Skeletal muscle tissue (tissue), 4 donors: ENCODE results near the gene XPO6. TPM values are rescaled to one million over a fixed set of nuclear protein-coding genes. Genes with fewer than 3 reads are reported as not detected.
"Not testable (repeated sequence)": the region's sequence is repeated elsewhere in the genome, so short reads cannot be mapped to it uniquely, and the experiment has no call there.

Experiments used
- H3K27ac ChIP-seq: one replicate; pipeline ENCODE4 v1.7.0; 2013; ENCODE audit warnings: mild to moderate bottlenecking, low read depth, low read length, inconsistent platforms
- H3K27me3 ChIP-seq, 3 donors: one replicate each; pipeline ENCODE4 v1.7.0; 2013; ENCODE audit warnings: low read length in 3 of 3; ENCODE audit not compliant: control insufficient read depth in 3 of 3, insufficient read depth in 3 of 3
- H3K36me3 ChIP-seq, 3 donors: one replicate each; pipeline ENCODE4 v1.7.0; 2013; ENCODE audit warnings: low read length in 3 of 3; ENCODE audit not compliant: control insufficient read depth in 3 of 3, insufficient read depth in 3 of 3
- H3K4me1 ChIP-seq, 3 donors: one replicate each; pipeline ENCODE4 v1.7.0; 2013; ENCODE audit warnings: low read length in 3 of 3, mild to moderate bottlenecking in 3 of 3; ENCODE audit not compliant: control insufficient read depth in 3 of 3, insufficient read depth in 3 of 3
- H3K4me3 ChIP-seq, 3 donors: one replicate each; pipeline ENCODE4 v1.7.0; 2013; ENCODE audit warnings: low read length in 3 of 3
- H3K9ac ChIP-seq, 3 donors: one replicate each; pipeline ENCODE4 v1.7.0; 2013; ENCODE audit warnings: low read length in 3 of 3, mild to moderate bottlenecking in 3 of 3, moderate library complexity in 2 of 3, low read depth in 1 of 3
- H3K9me3 ChIP-seq, 3 donors: one replicate each; pipeline ENCODE4 v1.7.0; 2013; ENCODE audit warnings: low read length in 3 of 3; ENCODE audit not compliant: control insufficient read depth in 3 of 3
- total RNA-seq: library from RNA; depleted of rRNA; stranded (reverse); fragments of >200 nt; gene quantifications from one replicate; pipeline ENCODE4 v1.2.3, GENCODE V29; 2014
- donor health status: Osteomylitis.

The XPO6 gene
- total RNA-seq, 1 donor from 2014 or later = 33.9 TPM

- H3K9ac ChIP-seq = no peak overlapping the region
- H3K36me3 ChIP-seq = peaks cover 65 to 69% (median 66%) of the 10 kb centered on the region in 3 donors
- peak overlapping the region; percentile 72 for H3K27ac ChIP-seq
- H3K4me3 ChIP-seq = no peak overlapping the region
- no peaks in the 10 kb centered on the region for H3K9me3 ChIP-seq
- peaks cover 0 to 13% (median 4%) of the 10 kb centered on the region in 3 donors for H3K4me1 ChIP-seq
- no peaks in the 10 kb centered on the region for H3K27me3 ChIP-seq
These were observed 81.4 kb downstream of the XPO6 start for GRCh38 chr16:28130099-28131088.

- no peak overlapping the region for H3K9ac ChIP-seq
- no peak overlapping the region for H3K4me3 ChIP-seq
- peaks cover 58 to 65% (median 60%) of the 10 kb centered on the region in 3 donors for H3K36me3 ChIP-seq
- no peak overlapping the region for H3K27ac ChIP-seq
- no peaks in the 10 kb centered on the region for H3K27me3 ChIP-seq
- no peaks in the 10 kb centered on the region for H3K9me3 ChIP-seq
- peaks cover 0 to 13% (median 4%) of the 10 kb centered on the region in 3 donors for H3K4me1 ChIP-seq
These were observed 84.8 kb downstream of the XPO6 start for GRCh38 chr16:28126684-28127620.

- peaks cover 58 to 68% (median 66%) of the 10 kb centered on the region in 3 donors for H3K36me3 ChIP-seq
- H3K4me3 ChIP-seq = no peak overlapping the region
- H3K9ac ChIP-seq = no peak overlapping the region
- no peaks in the 10 kb centered on the region for H3K27me3 ChIP-seq
- no peak overlapping the region for H3K27ac ChIP-seq
- H3K9me3 ChIP-seq = no peaks in the 10 kb centered on the region
- H3K4me1 ChIP-seq = peaks cover 0 to 4% (median 3%) of the 10 kb centered on the region in 3 donors
These were observed 86.2 kb downstream of the XPO6 start for GRCh38 chr16:28125592-28125991.

GRCh38 chr16:28121527-28121926 is 90.2 kb downstream of the XPO6 start:
- H3K9me3 ChIP-seq = no peaks in the 10 kb centered on the region
- H3K4me1 ChIP-seq = no peaks in the 10 kb centered on the region
- H3K4me3 ChIP-seq = no peak overlapping the region
- H3K27ac ChIP-seq = no peak overlapping the region
- H3K36me3 ChIP-seq = peaks cover 49 to 63% (median 49%) of the 10 kb centered on the region in 3 donors
- H3K27me3 ChIP-seq = no peaks in the 10 kb centered on the region
- no peak overlapping the region for H3K9ac ChIP-seq

GRCh38 chr16:28120754-28121153 is 91.0 kb downstream of the XPO6 start:
- H3K27me3 ChIP-seq = no peaks in the 10 kb centered on the region
- H3K4me1 ChIP-seq = no peaks in the 10 kb centered on the region
- no peak overlapping the region for H3K9ac ChIP-seq
- no peaks in the 10 kb centered on the region for H3K9me3 ChIP-seq
- H3K27ac ChIP-seq = no peak overlapping the region
- no peak overlapping the region for H3K4me3 ChIP-seq
- peaks cover 42 to 62% (median 49%) of the 10 kb centered on the region in 3 donors for H3K36me3 ChIP-seq

GRCh38 chr16:28118637-28119036 is 93.1 kb downstream of the XPO6 start:
- Histone ChIP-seq H3K36me3 (peaks cover 37 to 54% (median 48%) of the 10 kb centered on the region in 3 donors), H3K9me3 (no peaks in the 10 kb centered on the region), H3K4me3 (no peak overlapping the region)

GRCh38 chr16:28117168-28117565 is 94.6 kb downstream of the XPO6 start:
- Histone ChIP-seq H3K9me3 (no peaks in the 10 kb centered on the region), H3K27ac (no peak overlapping the region), H3K36me3 (peaks cover 40 to 59% (median 52%) of the 10 kb centered on the region in 3 donors), H3K4me1 (no peaks in the 10 kb centered on the region), H3K4me3 (no peak overlapping the region), H3K27me3 (no peaks in the 10 kb centered on the region), H3K9ac (no peak overlapping the region)

More at GRCh38 chr16:28118637-28119036, 93.1 kb downstream of the XPO6 start:
- Histone ChIP-seq H3K9ac (no peak overlapping the region), H3K4me1 (no peaks in the 10 kb centered on the region), H3K27me3 (no peaks in the 10 kb centered on the region), H3K27ac (no peak overlapping the region)

GRCh38 chr16:28115866-28116265 is 95.9 kb downstream of the XPO6 start:
- not testable (repeated sequence) for H3K9me3 ChIP-seq, H3K27me3 ChIP-seq, H3K4me1 ChIP-seq, H3K9ac ChIP-seq, H3K4me3 ChIP-seq, H3K27ac ChIP-seq
- H3K36me3 ChIP-seq = peaks cover 38 to 61% (median 57%) of the 10 kb centered on the region in 3 donors

GRCh38 chr16:28112908-28113307 is 98.9 kb downstream of the XPO6 start:
- H3K9ac ChIP-seq = no peak overlapping the region
- no peaks in the 10 kb centered on the region for H3K27me3 ChIP-seq
- peaks cover 0 to 4% (median 0%) of the 10 kb centered on the region in 3 donors for H3K4me1 ChIP-seq
- peaks cover 51 to 73% (median 65%) of the 10 kb centered on the region in 3 donors for H3K36me3 ChIP-seq
- H3K9me3 ChIP-seq = no peaks in the 10 kb centered on the region
- H3K4me3 ChIP-seq = no peak overlapping the region
- H3K27ac ChIP-seq = no peak overlapping the region
